Neutrophil (primary cell): ENCODE data around the gene KDM2A.

ENCODE experiments used
- H3K27ac ChIP-seq: fragments of 200-600 bp; sonication (generic); 2 replicates; pipeline ENCODE4 v1.5.1; 2016; ENCODE audit warnings: mild to moderate bottlenecking, moderate library complexity
- H3K27me3 ChIP-seq: fragments of 200-600 bp; sonication (generic); 2 replicates; pipeline ENCODE4 v1.6.0; 2016; ENCODE audit warnings: mild to moderate bottlenecking
- H3K36me3 ChIP-seq: fragments of 200-600 bp; sonication (generic); 2 replicates; pipeline ENCODE4 v1.5.1; 2017
- H3K4me1 ChIP-seq, 2 experiments: fragments of 200-600 bp in 1 of 2; sonication (generic) in 1 of 2; 1 replicate in 1 of 2; 2 replicates in 1 of 2; pipeline versions ENCODE4 v1.5.1 to v1.6.1; 2013 to 2016; ENCODE audit warnings: low read depth in 1 of 2, low read length in 1 of 2, mild to moderate bottlenecking in 1 of 2, moderate library complexity in 1 of 2; ENCODE audit not compliant: control insufficient read depth in 1 of 2, insufficient read depth in 1 of 2
- H3K4me3 ChIP-seq, 2 experiments: fragments of 200-600 bp in 1 of 2; sonication (generic) in 1 of 2; 1 replicate in 1 of 2; 2 replicates in 1 of 2; pipeline ENCODE4 v1.5.1; 2013 to 2016; ENCODE audit warnings: low read depth in 1 of 2, low read length in 1 of 2, mild to moderate bottlenecking in 1 of 2, moderate library complexity in 1 of 2
- H3K9me3 ChIP-seq: fragments of 200-600 bp; sonication (generic); 2 replicates; pipeline ENCODE4 v1.5.1; 2016
- CTCF ChIP-seq: fragments of 200-600 bp; sonication (generic); IDR thresholded peaks from 2 replicates; pipeline ENCODE4 v1.5.1; 2016; ENCODE audit warnings: antibody characterized with exemption

Gene KDM2A

GRCh38 chr11:67265633-67266448, 146.8 kb downstream of the KDM2A start:
- H3K4me3 ChIP-seq, result peak overlapping the region; percentile 37 to 53
- no peaks in the 10 kb centered on the region for H3K9me3 ChIP-seq
- H3K27ac ChIP-seq, result peak overlapping the region; percentile 99

GRCh38 chr11:67266449-67267187, 147.6 kb downstream of the KDM2A start, which contains the start of gene GRK2:
GRK2 (plus strand) TSS chr11:67266473; CDS start chr11:67266700, 227 bp downstream.
- Histone ChIP-seq H3K27me3 (peaks cover 7% of the 10 kb centered on the region), H3K9me3 (no peaks in the 10 kb centered on the region), H3K4me1 (peaks cover 69 to 73% of the 10 kb centered on the region in 2 experiments), H3K4me3 (peak within 1 kb of the TSS; percentile 95 to 97), H3K36me3 (peaks cover 29% of the 10 kb centered on the region), H3K27ac (peak within 1 kb of the TSS; percentile 99)
- no peak for TF ChIP-seq CTCF

More at GRCh38 chr11:67265633-67266448, 146.8 kb downstream of the KDM2A start:
- Histone ChIP-seq H3K27me3 (peaks cover 15% of the 10 kb centered on the region), H3K36me3 (peaks cover 29% of the 10 kb centered on the region), H3K4me1 (peaks cover 66 to 68% of the 10 kb centered on the region in 2 experiments)
- TF ChIP-seq CTCF, result peak; percentile 86

- Histone ChIP-seq H3K27ac (peak overlapping the region; percentile 99), H3K36me3 (peaks cover 31% of the 10 kb centered on the region), H3K9me3 (no peaks in the 10 kb centered on the region), H3K4me1 (peaks cover 69 to 73% of the 10 kb centered on the region in 2 experiments), H3K4me3 (peak overlapping the region; percentile 95 to 97), H3K27me3 (no peaks in the 10 kb centered on the region)
- TF ChIP-seq CTCF, result no peak
These were observed 148.4 kb downstream of the KDM2A start for GRCh38 chr11:67267188-67268080.

GRCh38 chr11:67268081-67268961, 149.3 kb downstream of the KDM2A start:
- H3K27ac ChIP-seq, result peak overlapping the region; percentile 99
- H3K4me3 ChIP-seq, result peak overlapping the region; percentile 95 to 97
- H3K9me3 ChIP-seq, result no peaks in the 10 kb centered on the region
- H3K4me1 ChIP-seq, result peaks cover 69 to 73% of the 10 kb centered on the region in 2 experiments
- H3K27me3 ChIP-seq, result no peaks in the 10 kb centered on the region
- no peak for TF ChIP-seq CTCF
- peaks cover 34% of the 10 kb centered on the region for H3K36me3 ChIP-seq
